HUES64 (cell line): Measurements from ENCODE around the gene DMRT1.

ENCODE experiments used
- H3K27ac ChIP-seq: 2 replicates; pipeline ENCODE4 v1.7.0; 2013; ENCODE audit warnings: low read depth, low read length, inconsistent platforms
- H3K27me3 ChIP-seq: 2 replicates; pipeline ENCODE4 v1.6.1; 2013; ENCODE audit warnings: mild to moderate bottlenecking, low read length; ENCODE audit not compliant: insufficient read depth
- H3K36me3 ChIP-seq: 2 replicates; pipeline ENCODE4 v1.6.1; 2013; ENCODE audit warnings: mild to moderate bottlenecking, low read length; ENCODE audit not compliant: insufficient read depth
- H3K4me1 ChIP-seq: 2 replicates; pipeline ENCODE4 v1.6.1; 2013; ENCODE audit warnings: mild to moderate bottlenecking, low read length, moderate library complexity; ENCODE audit not compliant: insufficient read depth
- H3K4me3 ChIP-seq: 2 replicates; pipeline ENCODE4 v1.5.1; 2013; ENCODE audit warnings: mild to moderate bottlenecking, low read length, moderate library complexity
- H3K9ac ChIP-seq: 2 replicates; pipeline ENCODE4 v1.6.1; 2013; ENCODE audit warnings: mild to moderate bottlenecking, low read depth, low read length
- H3K9me3 ChIP-seq: 2 replicates; pipeline ENCODE4 v1.6.1; 2013; ENCODE audit warnings: low read depth, low read length; ENCODE audit not compliant: insufficient read depth
- WGBS: fragments of 150-250, 120-280 bp; methylation state at CpG from one replicate; pipeline ENCODE4 v1.1.7; 2013; ENCODE audit warnings: missing lambda C conversion rate; 5-methylcytosine and 5-hydroxymethylcytosine counted together

DMRT1 gene

DNA sequence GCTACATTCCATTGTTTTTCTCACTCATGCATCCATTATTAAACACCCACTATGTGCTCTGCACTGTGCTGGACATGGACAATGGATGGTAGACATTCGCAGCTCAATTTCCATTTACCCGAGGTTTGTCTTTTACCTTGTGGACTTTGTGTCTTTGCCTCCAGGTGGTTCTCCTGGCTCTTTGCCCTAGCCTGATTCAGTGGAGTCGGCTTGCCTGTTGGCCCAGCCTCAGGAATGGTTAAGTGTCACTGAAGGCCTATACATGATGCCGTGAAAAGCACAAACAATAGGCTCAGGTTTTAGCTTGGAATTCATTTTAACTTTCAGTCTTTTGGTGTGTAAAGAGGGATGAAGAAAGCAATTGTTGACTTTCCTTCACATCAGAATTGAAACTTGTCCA lies 118.4 kb downstream of the DMRT1 start:
- WGBS = 88% methylated on average over 4 of the region's 4 CpGs
- Histone ChIP-seq H3K27ac (no peak overlapping the region), H3K4me3 (no peak overlapping the region), H3K4me1 (no peaks in the 10 kb centered on the region), H3K27me3 (peaks cover 43% of the 10 kb centered on the region), H3K36me3 (no peaks in the 10 kb centered on the region), H3K9me3 (no peaks in the 10 kb centered on the region), H3K9ac (no peak overlapping the region)

DNA sequence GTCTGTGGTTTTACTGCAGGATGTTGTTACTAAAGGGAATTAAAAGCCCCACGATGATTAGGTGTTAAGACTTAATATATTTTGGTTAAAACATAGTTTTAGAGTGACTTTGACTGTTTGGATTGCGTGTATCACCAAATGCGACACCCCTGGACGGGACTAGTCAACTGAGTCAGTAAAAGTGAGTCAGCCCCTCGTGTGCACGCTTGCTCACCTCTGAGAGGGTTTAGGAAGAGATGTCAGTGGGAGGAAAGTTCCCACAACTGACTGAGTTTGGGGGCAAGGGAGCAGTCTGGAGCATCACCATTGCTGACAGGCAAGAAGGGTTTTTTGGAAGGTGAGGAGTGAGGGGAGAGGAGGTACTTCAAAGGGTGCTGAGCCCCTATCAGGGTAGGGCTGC lies 120.5 kb downstream of the DMRT1 start:
- no peak overlapping the region for H3K9ac ChIP-seq
- H3K9me3 ChIP-seq = no peaks in the 10 kb centered on the region
- peaks cover 64% of the 10 kb centered on the region for H3K27me3 ChIP-seq
- no peaks in the 10 kb centered on the region for H3K36me3 ChIP-seq
- no peak overlapping the region for H3K4me3 ChIP-seq
- peaks cover 20% of the 10 kb centered on the region; the same call in 1 of the 2 replicates for H3K4me1 ChIP-seq
- 87% methylated on average over 6 of the region's 6 CpGs for WGBS
- H3K27ac ChIP-seq = no peak overlapping the region

DNA sequence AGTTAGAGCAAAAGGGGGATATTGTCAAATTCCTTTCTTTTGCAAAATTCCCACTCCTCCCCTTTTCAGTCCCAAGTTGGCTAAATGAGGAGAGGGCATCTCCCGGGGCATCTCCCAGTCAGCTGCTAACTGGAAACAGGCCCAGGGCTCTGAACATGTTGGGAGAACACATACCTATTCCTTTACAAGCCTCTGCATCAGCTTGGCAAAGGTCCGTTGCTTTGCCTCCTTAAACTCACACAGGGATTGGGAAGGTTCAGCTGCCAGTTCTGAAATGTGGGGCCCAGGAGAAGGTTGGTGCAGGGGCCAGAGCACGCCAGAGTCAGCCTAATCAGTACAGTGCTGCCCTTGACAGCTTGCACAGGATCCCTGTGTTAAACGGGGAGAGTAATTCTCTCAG lies 124.0 kb downstream of the DMRT1 start:
- H3K4me1 ChIP-seq = peaks cover 34% of the 10 kb centered on the region; the same call in 1 of the 2 replicates
- H3K9ac ChIP-seq = no peak overlapping the region
- peaks cover 94% of the 10 kb centered on the region for H3K27me3 ChIP-seq
- H3K27ac ChIP-seq = no peak overlapping the region
- WGBS = 51% methylated on average over 4 of the region's 4 CpGs
- no peak overlapping the region for H3K4me3 ChIP-seq
- no peaks in the 10 kb centered on the region for H3K36me3 ChIP-seq
- no peaks in the 10 kb centered on the region for H3K9me3 ChIP-seq

DNA sequence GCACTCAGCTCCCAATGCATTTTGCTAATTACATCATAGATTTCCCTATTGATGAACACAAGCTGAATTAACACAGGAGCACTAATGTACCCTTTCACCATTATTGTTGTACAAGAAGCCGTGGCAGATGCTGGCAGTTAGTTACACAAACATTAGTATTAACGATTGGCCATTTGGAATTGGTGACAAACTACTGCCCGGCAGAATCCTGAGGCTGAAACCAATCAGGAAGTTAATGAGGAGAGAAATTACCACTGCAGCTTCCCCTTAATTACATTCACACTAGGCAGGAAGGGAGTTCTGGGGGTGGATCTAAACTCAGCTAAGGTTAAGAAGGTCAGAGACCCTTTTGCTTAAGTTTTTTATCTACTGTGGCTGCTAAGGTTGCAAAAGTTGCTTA lies 125.4 kb downstream of the DMRT1 start:
- Histone ChIP-seq H3K4me3 (no peak overlapping the region), H3K9me3 (no peaks in the 10 kb centered on the region), H3K36me3 (no peaks in the 10 kb centered on the region), H3K27me3 (peaks cover 96% of the 10 kb centered on the region), H3K27ac (no peak overlapping the region), H3K4me1 (peaks cover 34% of the 10 kb centered on the region; the same call in 1 of the 2 replicates), H3K9ac (no peak overlapping the region)
- WGBS = 43% methylated on average over 3 of the region's 3 CpGs

DNA sequence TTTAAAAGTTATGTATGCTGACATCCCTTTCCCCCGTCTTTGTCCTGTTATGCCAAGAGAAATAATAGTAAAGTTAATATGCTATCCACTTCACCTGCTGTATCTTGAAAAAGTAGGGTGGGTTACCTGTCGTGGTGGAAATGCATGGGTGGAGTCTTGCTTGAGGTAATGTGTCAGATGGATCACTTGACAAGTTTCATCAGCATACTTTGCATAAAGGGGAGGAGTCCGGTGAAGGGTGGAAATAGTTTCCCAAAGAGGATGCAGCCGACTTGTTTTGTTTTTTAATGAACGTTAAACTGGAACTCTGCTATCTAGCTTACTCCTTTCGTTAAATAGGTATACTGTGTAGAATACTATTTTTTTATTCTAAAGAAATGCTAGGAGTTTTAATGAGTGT lies 125.9 kb downstream of the DMRT1 start:
- H3K27me3 ChIP-seq = peaks cover 98% of the 10 kb centered on the region
- 3% methylated on average over 4 of the region's 6 CpGs for WGBS

DNA sequence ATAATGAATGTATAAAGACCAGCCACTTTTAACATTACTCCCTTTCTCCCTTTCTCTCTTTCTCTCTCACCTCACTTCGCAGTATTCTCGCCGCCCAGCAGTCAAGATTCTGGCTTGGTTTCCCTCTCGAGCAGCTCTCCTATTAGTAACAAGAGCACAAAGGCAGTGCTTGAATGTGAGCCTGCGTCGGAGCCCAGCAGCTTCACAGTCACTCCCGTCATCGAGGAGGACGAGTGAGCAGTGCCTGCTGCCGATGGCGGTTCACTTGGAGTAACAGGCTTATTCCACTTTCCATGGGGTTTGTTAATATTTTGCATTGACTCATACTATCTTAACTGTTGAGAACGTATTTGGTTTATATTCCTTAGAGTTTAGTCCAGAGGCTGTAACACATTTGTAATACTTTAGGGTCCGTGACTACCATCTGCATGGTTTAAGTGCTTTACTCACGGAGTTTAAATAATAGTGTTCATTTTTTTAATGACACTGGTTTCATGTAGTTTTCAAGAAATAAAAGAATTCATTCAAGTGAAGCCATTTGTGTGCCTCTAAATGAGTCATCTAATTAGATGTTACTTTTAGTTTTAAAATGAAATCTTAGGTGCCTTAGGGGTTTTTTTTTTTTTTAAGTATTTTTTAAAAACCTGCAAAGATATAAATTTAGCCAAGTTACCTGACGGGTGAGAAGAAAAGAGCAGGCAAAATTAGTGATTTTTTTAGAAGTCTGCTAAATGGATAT lies 126.6 kb downstream of the DMRT1 start:
- 2% methylated on average over 13 of the region's 15 CpGs for WGBS
- Histone ChIP-seq H3K4me3 (peak overlapping the region; percentile 28; the same call in 1 of the 2 replicates), H3K27ac (no peak overlapping the region), H3K9ac (no peak overlapping the region), H3K9me3 (no peaks in the 10 kb centered on the region), H3K36me3 (no peaks in the 10 kb centered on the region), H3K4me1 (peaks cover 37% of the 10 kb centered on the region; the same call in 1 of the 2 replicates), H3K27me3 (peaks cover 100% of the 10 kb centered on the region)

More for the DNA sequence above, 125.9 kb downstream of the DMRT1 start:
- Histone ChIP-seq H3K36me3 (no peaks in the 10 kb centered on the region), H3K9me3 (no peaks in the 10 kb centered on the region), H3K4me1 (peaks cover 37% of the 10 kb centered on the region; the same call in 1 of the 2 replicates), H3K4me3 (peak overlapping the region; percentile 28; the same call in 1 of the 2 replicates), H3K27ac (no peak overlapping the region), H3K9ac (no peak overlapping the region)

DNA sequence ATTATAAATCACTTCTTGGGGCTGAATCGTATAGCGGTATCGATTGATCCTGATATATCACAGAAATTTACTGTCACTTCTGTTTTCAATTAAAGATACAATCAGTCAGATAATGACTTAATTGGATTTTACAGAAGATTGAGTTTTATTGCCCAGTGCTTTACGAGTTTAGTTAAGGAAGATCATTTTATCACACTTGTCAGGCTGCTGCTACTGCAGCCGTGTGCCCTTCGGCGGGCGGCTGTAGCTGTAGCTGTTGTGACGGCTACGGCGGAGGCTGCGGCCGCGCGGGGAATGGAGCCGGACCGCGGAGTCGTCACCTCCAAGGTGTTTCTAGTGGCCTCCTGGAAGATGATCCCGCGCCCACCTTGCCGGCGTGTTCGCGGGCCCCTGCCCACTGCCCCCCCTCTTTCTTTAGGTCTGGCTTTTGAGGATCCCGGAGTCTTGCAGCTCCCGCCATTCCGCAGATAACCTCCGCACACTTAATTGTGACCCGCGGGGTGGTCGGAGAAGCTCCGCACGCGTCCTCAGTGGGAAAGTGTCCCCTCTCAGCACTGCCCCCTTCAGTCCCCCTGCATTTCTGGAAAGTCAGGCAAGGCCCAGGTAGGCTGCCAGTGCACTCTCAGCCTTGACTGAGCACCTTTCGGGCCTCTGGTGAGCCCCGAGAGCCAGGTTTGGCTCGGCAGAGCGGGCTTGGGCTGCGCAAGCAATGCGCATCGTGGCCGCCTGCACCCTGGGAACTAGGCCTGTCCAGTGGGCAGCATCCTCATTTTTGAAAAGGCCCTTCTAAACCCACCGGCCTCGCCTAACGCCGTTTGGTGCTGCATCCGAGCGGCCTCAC lies 128.0 kb downstream of the DMRT1 start:
- Histone ChIP-seq H3K27ac (no peak overlapping the region), H3K4me3 (peak overlapping the region; percentile 32), H3K4me1 (peaks cover 49% of the 10 kb centered on the region), H3K9me3 (no peaks in the 10 kb centered on the region), H3K9ac (no peak overlapping the region), H3K36me3 (no peaks in the 10 kb centered on the region), H3K27me3 (peaks cover 100% of the 10 kb centered on the region)
- WGBS = 4% methylated on average over 49 of the region's 49 CpGs

DNA sequence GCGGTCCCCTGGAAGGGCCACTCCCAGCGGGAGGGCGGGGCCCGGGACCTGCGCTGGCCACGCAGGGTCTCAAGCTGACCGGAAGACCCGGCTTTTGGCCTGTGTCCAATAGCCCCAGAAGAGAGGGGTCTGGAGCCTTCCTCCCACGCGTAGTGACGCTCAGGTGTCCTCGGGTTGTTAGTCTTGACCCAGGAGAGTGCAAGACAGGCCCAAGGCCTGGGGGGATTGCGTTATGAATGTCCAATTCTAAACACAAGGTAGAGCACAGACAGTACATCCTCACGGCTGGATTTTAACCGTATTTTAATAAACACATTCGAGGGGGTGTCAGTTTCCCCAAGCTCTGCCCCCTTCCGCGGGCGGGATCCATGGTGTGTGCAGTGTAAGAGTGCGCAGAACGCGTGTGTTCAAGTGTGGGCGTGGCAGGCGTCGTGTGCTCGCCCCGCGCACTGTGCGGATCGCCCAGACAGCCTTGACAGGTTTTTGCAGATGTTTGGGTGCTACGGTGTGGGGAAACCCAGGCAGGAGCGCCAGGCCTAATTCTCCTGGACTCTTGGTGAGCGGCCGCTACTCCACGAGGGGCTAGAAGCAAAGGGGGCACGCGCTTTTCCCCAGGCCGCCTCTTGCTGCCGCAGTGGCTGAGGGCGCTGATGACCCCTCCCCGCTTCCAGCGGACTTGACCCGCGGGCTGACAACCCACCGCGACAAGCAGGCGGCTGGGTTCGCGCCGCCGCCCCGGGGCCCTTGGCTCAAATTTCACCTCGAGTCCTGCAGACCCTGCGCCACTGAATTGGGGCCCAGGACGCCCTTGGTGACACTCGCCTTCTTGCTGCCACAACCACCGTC lies 128.9 kb downstream of the DMRT1 start:
- Histone ChIP-seq H3K36me3 (no peaks in the 10 kb centered on the region), H3K9me3 (no peaks in the 10 kb centered on the region), H3K4me1 (peaks cover 53% of the 10 kb centered on the region), H3K27me3 (peaks cover 100% of the 10 kb centered on the region), H3K4me3 (peak overlapping the region; percentile 32), H3K27ac (no peak overlapping the region), H3K9ac (no peak overlapping the region)
- WGBS = 2% methylated on average over 57 of the region's 57 CpGs

DNA sequence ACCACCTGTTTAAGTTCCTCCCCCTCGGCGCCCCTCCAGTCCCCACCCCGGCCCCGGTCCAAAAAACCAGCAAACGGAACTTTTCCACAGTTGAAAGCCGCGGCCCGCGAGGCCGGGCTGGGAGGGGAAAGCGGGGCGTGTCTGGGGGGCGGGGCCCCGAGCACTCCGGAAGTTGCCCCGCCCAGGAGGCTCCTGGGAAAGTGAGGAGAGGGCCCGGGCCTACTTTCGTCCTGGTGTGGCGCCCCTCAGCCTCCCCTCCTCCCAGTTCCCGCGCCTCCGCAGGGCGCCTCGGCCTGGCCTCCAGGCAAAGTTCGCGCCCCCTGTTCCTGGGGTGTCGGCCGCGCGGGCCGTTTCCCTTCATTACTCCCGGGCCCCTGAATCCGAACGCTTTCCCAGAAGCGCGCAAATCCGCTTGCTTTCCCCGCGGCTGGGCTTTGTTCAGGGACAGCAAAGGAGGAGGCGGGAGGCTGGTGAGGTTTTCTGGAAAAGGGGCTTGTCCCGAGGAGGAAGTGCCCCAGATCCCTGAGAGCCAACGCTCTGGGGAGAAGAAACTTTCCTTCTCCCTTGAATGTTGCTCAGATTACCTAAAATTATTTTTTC lies 130.5 kb downstream of the DMRT1 start:
- Histone ChIP-seq H3K9me3 (no peaks in the 10 kb centered on the region), H3K27me3 (peaks cover 100% of the 10 kb centered on the region), H3K27ac (peak overlapping the region; percentile 33; the same call in 1 of the 2 replicates), H3K4me3 (peak overlapping the region; percentile 55), H3K36me3 (no peaks in the 10 kb centered on the region), H3K9ac (peak overlapping the region; percentile 50; the same call in 1 of the 2 replicates), H3K4me1 (peaks cover 38% of the 10 kb centered on the region)
- under 1% methylated on average over 42 of the region's 42 CpGs for WGBS

DNA sequence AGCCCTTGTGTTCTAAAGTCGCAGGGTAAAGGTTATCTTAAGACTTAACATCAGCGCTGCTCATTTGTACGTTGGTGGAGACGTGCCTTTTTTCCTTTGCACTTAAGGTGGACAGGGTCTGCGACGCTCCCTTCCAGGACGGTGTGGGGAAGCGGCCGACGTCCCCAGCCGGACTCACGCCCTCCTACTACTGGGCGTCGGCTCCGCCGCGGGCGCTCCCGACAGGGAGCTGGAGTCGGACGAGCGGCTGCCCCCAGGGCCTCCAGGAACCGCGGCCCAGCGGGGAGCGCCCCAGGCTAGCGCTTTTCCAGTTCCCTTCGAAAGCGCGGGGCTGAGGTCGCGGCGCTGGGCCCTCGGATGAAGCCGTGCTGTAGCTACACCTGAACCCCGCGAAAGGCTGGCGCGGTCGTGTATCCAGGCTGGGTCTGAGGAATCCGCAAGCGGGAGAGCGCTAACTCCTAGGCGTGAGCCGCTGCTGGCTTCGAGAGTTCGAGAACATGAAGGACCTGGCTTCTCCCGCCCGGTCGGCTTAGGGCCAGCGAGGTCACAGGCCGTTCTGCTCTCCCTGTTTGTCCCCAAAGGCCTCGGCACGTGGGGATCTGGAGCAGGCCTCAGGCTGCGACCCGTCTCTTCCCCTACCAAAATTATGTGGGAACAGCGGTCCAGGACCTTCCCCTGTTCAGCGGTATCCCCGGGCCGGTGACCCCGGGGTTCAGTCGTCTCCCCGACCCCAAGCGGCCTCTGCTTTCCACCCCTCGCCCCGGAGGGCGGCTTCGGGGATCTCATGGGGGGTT lies 131.2 kb downstream of the DMRT1 start:
- H3K27me3 ChIP-seq = peaks cover 100% of the 10 kb centered on the region
- H3K9ac ChIP-seq = peak overlapping the region; percentile 50; the same call in 1 of the 2 replicates
- peak overlapping the region; percentile 55 for H3K4me3 ChIP-seq
- no peaks in the 10 kb centered on the region for H3K9me3 ChIP-seq
- 1% methylated on average over 68 of the region's 68 CpGs for WGBS
- peak overlapping the region; percentile 33; the same call in 1 of the 2 replicates for H3K27ac ChIP-seq
- peaks cover 37% of the 10 kb centered on the region for H3K4me1 ChIP-seq
- no peaks in the 10 kb centered on the region for H3K36me3 ChIP-seq
